Measurements from ENCODE around the gene NAA80. TPM values are rescaled to one million over a fixed set of nuclear protein-coding genes. Genes with fewer than 3 reads are reported as not detected.
"Not testable (repeated sequence)": the region's sequence is repeated elsewhere in the genome, so short reads cannot be mapped to it uniquely, and the experiment has no call there.

Gene NAA80
- total and polyA plus RNA-seq, 5 experiments from 2014 or later, result 10.8 to 36.8 (median 18.7) TPM

DNA sequence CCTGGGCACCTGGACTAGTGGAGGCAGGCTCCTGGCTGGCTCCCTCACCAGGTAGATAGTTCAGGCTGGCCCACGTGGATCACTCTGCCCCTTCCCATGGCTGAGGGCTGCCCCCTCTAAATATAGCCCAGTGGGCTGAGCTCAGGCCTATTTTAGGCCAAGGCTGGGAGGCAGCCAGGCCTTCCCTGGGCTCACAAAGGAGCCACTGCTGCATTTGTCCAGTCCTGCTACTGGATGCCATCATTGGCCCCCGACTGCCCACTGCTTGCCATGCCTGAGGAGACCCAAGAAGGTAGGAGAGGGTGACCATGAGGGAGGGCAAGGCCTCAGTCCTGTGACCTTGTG is 20.4 kb downstream of the NAA80 start, which contains the start of gene LSMEM2:
Gene LSMEM2, plus strand, starts transcription at position 208 of the 345 bp plus-strand sequence. Its CDS starts 27 bp downstream, at position 235.
- peaks cover 14 to 22% (median 19%) of the 10 kb centered on the region in 4 donors for H3K4me1 Mint-ChIP-seq
- no peaks in the 10 kb centered on the region for H3K36me3 Mint-ChIP-seq
- H3K4me3 Mint-ChIP-seq, result no peak within 1 kb of the TSS
- POLR2A ChIA-PET, result interaction anchor here (1.2 kb wide), 1 partner anchor 13 kb away, joined by 8 read pairs; the partner anchor contains the start of gene IFRD2
- ATAC-seq, result no peak
- H3K9me3 Mint-ChIP-seq, result no peaks in the 10 kb centered on the region
- DNase-seq, result no peak
- no peak within 1 kb of the TSS for H3K27ac Mint-ChIP-seq
- peaks cover 10 to 34% (median 17%) of the 10 kb centered on the region in 5 donors for H3K27me3 Mint-ChIP-seq

DNA sequence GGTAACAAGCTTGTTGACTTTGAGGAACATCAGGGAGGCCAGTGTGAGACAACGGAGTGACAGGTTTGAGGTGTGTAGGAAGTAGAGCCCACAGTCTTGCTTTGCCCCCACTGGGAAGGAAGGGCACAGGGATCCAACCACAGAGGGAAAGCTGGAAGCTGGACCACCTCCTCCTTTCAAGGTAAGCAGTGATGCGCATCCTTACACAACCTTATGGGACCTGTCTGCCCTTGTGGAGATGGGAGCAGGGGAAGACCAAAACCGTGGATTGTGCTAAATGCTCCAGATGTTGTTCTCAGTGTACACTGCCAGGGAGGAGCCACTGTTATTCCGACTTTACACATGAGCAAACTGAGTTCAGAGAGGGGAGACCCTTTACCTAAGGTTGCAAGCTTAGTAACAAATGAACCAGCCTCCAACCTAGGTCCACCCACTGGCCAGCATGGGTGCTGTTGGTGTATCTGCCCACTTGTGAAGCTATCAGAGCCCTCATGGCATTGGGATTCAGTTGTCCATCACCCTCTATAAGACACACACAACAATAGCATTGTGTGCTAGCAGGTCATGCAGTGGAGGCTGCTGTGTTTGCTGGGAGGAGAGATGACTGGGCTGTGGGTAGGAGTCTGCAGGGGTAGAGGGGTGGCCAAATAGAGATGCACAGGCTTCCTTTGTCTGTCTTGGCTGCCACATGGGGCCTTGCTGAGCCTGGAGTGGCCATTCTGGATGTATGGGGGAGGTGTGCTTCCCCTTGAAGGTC is 20.9 kb downstream of the NAA80 start:
- H3K36me3 Mint-ChIP-seq, result no peaks in the 10 kb centered on the region
- peaks cover 10 to 37% (median 17%) of the 10 kb centered on the region in 5 donors for H3K27me3 Mint-ChIP-seq
- POLR2A ChIA-PET, result no interaction called here

DNA sequence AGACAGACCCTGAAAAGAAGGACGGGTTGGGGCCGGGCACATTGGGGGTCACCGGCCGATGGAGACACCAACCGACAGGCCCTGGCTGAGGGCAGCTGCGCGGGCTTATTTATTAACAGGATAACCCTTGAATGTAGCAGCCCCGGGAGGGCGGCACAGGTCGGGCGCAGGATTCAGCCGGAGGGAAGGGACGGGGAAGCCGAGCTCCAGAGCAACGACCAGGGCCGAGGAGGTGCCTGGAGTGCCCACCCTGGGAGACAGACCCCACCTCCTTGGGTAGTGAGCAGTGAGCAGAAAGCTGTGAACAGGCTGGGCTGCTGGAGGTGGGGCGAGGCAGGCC is 22.5 kb downstream of the NAA80 start:
- DNase-seq (no peak), ATAC-seq (no peak)
- Mint-ChIP-seq H3K4me1 (peaks cover 16 to 29% (median 27%) of the 10 kb centered on the region in 4 donors), H3K36me3 (no peaks in the 10 kb centered on the region), H3K4me3 (no peak overlapping the region), H3K9me3 (no peaks in the 10 kb centered on the region), H3K27ac (no peak overlapping the region), H3K27me3 (peaks cover 13 to 42% (median 21%) of the 10 kb centered on the region in 5 donors)
- POLR2A ChIA-PET, result no interaction called here

More for the DNA sequence above, 20.9 kb downstream of the NAA80 start:
- no peak overlapping the region for H3K27ac Mint-ChIP-seq
- DNase-seq, result no peak
- H3K9me3 Mint-ChIP-seq, result no peaks in the 10 kb centered on the region
- peaks cover 14 to 22% (median 21%) of the 10 kb centered on the region in 4 donors for H3K4me1 Mint-ChIP-seq
- no peak overlapping the region for H3K4me3 Mint-ChIP-seq
- ATAC-seq, result no peak

DNA sequence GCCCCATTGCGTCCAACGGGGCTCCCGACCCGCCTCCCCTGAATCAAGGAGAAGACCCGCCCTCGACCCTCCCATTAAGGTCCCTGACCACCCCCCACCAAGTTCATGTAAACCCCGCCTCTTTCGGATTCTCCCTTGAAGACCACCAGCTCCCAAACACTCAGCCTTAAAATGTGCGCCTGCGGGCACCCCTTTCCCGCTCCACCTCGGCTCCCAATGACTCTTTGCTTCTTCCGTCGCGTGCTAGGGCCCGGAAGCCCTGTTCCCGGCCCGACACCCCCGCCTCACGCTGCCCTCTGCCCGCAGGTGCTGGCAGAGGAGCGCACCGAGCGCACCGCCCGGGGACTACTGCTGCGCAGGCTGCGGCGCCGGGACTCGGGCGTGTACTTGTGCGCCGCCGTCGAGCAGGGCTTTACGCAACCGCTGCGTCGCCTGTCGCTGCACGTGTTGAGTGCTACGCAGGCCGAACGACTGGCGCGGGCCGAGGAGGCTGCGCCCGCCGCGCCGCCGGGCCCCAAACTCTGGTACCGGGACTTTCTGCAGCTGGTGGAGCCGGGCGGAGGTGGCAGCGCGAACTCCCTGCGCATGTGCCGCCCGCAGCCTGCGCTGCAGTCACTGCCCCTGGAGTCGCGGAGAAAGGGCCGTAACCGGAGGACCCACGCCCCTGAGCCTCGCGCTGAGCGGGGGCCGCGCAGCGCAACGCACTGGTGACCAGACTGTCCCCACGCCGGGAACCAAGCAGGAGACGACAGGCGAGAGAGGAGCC is 23.0 kb downstream of the NAA80 start:
- Mint-ChIP-seq H3K27ac (peak overlapping the region in 1 of 10 donors; percentile 79), H3K9me3 (no peaks in the 10 kb centered on the region), H3K4me3 (peak overlapping the region in 9 of 10 donors; percentile 47 to 78 (median 66)), H3K27me3 (peaks cover 13 to 42% (median 21%) of the 10 kb centered on the region in 5 donors), H3K4me1 (peaks cover 16 to 29% (median 27%) of the 10 kb centered on the region in 4 donors), H3K36me3 (no peaks in the 10 kb centered on the region)
- peak; percentile 23 to 53 for ATAC-seq
- POLR2A ChIA-PET, result interaction anchor here (1.2 kb wide), 1 partner anchor 12 kb away, joined by 4 read pairs; no protein-coding TSS in a partner anchor
- DNase-seq, result peak in 4 of 10 donors; percentile 27 to 41 (median 32)

DNA sequence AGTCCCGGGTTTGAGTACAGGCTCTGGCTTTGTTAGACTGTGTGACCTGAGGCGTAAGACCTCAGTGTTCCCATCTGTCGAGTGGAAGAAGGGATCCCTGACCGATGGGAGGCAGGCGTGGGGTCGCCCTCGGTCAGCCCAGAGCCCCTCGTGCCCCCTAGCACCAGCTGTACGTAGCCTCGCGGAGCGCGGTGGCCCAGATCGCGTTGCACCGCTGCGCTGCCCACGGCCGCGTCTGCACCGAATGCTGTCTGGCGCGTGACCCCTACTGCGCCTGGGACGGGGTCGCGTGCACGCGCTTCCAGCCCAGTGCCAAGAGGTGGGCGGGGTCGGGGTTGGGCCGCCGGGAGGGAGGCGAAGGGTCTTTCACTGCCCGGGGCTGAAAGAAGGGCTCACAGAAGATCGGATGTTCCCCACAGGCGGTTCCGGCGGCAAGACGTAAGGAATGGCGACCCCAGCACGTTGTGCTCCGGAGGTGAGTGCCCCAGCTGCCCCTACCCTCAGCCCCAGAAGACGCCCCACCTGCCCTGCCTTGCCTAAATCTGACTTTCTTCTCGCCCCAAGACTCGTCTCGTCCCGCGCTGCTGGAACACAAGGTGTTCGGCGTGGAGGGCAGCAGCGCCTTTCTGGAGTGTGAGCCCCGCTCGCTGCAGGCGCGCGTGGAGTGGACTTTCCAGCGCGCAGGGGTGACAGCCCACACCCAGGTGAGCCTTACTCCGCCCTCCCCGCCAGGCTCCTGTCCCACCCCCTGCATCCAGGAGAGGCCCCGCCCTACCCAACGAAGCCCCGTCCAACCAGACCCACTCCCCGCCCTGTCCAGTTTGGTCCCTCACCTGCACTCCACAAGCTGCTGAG is 23.8 kb downstream of the NAA80 start:
- Mint-ChIP-seq H3K9me3 (no peaks in the 10 kb centered on the region), H3K36me3 (no peaks in the 10 kb centered on the region), H3K4me3 (peak overlapping the region; percentile 47 to 78 (median 67)), H3K27me3 (peaks cover 13 to 42% (median 21%) of the 10 kb centered on the region in 5 donors), H3K27ac (no peak overlapping the region), H3K4me1 (peaks cover 16 to 29% (median 27%) of the 10 kb centered on the region in 4 donors)
- DNase-seq (no peak), ATAC-seq (no peak)
- POLR2A ChIA-PET, result interaction anchor here (0.8 to 2.4 kb wide), 4 partner anchors 12 to 49 kb away, joined by 3 to 10 read pairs (median 4); partner anchors contain the start of genes HYAL3 and NAA80

DNA sequence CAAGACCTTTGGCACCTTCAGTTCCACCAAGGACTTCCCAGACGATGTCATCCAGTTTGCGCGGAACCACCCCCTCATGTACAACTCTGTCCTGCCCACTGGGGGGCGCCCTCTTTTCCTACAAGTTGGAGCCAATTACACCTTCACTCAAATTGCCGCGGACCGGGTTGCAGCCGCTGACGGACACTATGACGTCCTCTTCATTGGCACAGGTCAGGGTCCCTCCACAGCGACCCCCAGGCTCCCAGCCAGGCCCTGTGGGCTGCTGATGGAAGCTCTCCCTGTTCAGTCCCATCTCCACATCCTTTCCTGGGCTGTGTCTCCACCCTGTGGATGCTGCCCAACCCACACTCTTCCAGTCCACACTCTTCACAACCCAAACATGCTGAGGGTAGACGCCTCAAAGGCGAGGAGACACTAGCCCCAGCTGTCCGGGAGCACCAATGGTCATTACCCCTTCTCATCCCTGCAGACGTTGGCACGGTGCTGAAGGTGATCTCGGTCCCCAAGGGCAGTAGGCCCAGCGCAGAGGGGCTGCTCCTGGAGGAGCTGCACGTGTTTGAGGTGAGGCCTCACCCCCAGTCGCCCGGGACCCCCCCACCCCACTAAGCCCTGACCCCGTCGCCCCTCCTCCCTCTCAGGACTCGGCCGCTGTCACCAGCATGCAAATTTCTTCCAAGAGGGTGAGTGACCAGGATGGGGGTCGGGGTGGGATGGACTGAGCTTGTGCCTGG is 24.7 kb downstream of the NAA80 start:
- Mint-ChIP-seq H3K36me3 (no peaks in the 10 kb centered on the region), H3K4me3 (peak overlapping the region in 9 of 10 donors; percentile 24 to 76 (median 66)), H3K27ac (peak overlapping the region in 6 of 10 donors; percentile 3 to 72 (median 48)), H3K27me3 (peaks cover 13 to 45% (median 21%) of the 10 kb centered on the region in 5 donors), H3K4me1 (peaks cover 16 to 29% (median 27%) of the 10 kb centered on the region in 4 donors), H3K9me3 (no peaks in the 10 kb centered on the region)
- ATAC-seq, result peak; percentile 41 to 54
- peak; percentile 54 to 84 (median 66) for DNase-seq
- POLR2A ChIA-PET, result interaction anchor here (0.8 to 2.4 kb wide), 3 partner anchors 24 to 50 kb away, joined by 3 to 10 read pairs (median 3); partner anchors contain the start of genes HYAL3 and NAA80

DNA sequence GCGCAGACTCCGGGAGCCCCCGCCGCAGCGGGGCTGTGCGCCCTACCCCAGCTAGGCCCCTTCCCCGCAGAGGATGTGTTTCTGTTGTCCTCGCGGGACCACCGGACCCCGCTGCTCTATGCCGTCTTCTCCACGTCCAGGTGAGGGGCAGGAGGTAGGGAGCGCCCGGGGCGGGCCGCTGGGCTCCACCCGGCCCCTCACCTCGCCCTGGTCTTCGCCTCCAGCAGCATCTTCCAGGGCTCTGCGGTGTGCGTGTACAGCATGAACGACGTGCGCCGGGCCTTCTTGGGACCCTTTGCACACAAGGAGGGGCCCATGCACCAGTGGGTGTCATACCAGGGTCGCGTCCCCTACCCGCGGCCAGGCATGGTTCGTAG is 25.5 kb downstream of the NAA80 start:
- ATAC-seq, result no peak
- Mint-ChIP-seq H3K9me3 (no peaks in the 10 kb centered on the region), H3K4me1 (peaks cover 16 to 29% (median 27%) of the 10 kb centered on the region in 4 donors), H3K36me3 (no peaks in the 10 kb centered on the region), H3K4me3 (peak overlapping the region in 1 of 10 donors; percentile 76), H3K27ac (peak overlapping the region in 1 of 10 donors; percentile 72), H3K27me3 (peaks cover 13 to 49% (median 22%) of the 10 kb centered on the region in 5 donors)
- peak in 1 of 10 donors; percentile 16 for DNase-seq
- POLR2A ChIA-PET, result interaction anchor here (2.4 to 2.9 kb wide), 2 partner anchors 25 to 80 kb away, joined by 10 to 12 read pairs; partner anchors contain the start of genes HYAL3 and NAA80

DNA sequence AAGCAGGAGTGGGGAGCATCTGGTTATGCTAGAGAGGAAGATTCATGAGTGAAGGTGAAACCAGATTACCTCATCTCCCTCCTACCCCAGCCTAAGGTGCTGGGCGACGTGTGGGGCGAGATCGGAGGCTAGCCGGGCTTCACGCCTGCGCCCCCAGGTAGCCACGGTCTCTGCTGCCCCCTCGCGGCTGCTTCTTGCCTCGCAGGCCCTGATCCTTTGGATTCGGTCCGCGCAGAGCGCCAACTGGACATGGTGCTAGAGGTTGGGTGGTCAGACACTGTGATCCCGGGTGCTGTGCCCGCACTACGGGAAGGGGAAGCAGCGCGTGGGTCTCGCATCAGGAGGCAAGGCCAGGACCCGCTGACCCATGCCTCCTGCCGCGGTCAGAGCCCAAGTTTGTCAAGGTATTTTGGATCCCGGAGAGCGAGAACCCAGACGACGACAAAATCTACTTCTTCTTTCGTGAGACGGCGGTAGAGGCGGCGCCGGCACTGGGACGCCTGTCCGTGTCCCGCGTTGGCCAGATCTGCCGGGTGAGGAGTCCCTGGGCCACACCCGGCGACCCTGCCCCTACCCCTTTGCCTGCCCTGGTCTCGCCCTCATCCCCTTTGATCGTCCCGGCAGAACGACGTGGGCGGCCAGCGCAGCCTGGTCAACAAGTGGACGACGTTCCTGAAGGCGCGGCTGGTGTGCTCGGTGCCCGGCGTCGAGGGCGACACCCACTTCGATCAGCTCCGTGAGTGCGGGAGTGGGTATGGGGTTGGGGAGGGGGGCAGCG is 26.1 kb downstream of the NAA80 start:
- POLR2A ChIA-PET, result interaction anchor here (1.0 to 2.9 kb wide), 4 partner anchors 26 to 80 kb away, joined by 4 to 12 read pairs (median 9); partner anchors contain the start of genes HYAL3 and NAA80
- Mint-ChIP-seq H3K4me3 (peak overlapping the region in 9 of 10 donors; percentile 52 to 84 (median 72)), H3K27me3 (peaks cover 13 to 55% (median 25%) of the 10 kb centered on the region in 5 donors), H3K36me3 (no peaks in the 10 kb centered on the region), H3K4me1 (peaks cover 16 to 29% (median 27%) of the 10 kb centered on the region in 4 donors), H3K9me3 (no peaks in the 10 kb centered on the region), H3K27ac (peak overlapping the region in 6 of 10 donors; percentile 37 to 79 (median 72))
- ATAC-seq (peak; percentile 84 to 87), DNase-seq (peak; percentile 65 to 90 (median 82))

DNA sequence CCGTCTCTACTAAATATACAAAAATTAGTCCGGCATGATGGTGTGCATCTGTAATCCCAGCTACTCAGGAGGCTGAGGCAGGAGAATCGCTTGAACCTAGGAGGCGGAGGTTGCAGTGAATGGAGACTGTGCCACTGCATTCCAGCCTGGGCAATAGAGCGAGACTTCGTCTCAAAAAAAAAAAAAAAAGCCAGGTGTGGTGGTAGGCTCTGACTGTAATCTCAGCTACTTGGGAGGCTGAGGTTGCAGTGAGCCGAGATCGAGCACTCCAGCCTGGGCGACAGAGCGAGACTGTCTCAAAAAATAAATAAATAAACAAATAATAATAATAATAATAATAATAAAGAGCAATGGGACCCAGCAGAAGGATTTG is 26.7 kb downstream of the NAA80 start:
- not testable (repeated sequence) for H3K36me3 Mint-ChIP-seq, ATAC-seq, DNase-seq, H3K9me3 Mint-ChIP-seq
- peak overlapping the region in 1 of 10 donors; percentile 57 for H3K27ac Mint-ChIP-seq
- H3K4me1 Mint-ChIP-seq, result peaks cover 16 to 29% (median 27%) of the 10 kb centered on the region in 4 donors
- H3K27me3 Mint-ChIP-seq, result peaks cover 13 to 53% (median 28%) of the 10 kb centered on the region in 5 donors
- POLR2A ChIA-PET, result interaction anchor here (1.0 to 2.9 kb wide), 4 partner anchors 12 to 79 kb away, joined by 4 to 12 read pairs (median 8); no protein-coding TSS in a partner anchor
- H3K4me3 Mint-ChIP-seq, result peak overlapping the region in 3 of 10 donors; percentile 74 to 84 (median 74)

DNA sequence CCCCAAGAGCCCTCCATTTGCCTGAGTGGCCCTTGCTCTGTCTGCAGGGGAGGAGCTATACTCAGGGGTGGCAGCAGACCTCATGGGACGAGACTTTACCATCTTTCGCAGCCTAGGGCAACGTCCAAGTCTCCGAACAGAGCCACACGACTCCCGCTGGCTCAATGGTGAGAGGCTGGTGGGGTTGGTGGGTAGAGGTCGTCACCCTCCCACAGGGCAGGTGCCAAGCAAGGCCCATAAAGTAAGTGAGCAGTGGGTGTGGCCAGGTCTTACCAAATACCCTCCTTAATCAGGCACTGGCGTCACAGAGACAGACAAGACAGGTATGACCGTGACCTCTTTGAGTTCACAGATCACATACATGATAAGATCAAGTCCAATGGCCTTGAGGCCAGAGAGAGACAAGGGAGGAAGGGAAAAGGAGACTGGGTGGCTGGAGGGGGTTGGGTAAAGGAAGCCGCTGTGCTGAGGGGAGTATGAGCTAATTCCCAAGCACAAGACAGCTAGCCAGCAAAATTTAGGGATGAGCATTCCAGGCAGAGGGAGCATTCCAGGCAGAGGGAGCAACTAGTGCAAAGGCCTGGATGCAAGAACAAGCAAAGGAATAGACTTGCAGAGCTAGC is 27.8 kb downstream of the NAA80 start:
- no peaks in the 10 kb centered on the region for H3K36me3 Mint-ChIP-seq
- no peak for DNase-seq
- H3K4me1 Mint-ChIP-seq, result peaks cover 16 to 29% (median 27%) of the 10 kb centered on the region in 4 donors
- H3K27me3 Mint-ChIP-seq, result peaks cover 13 to 53% (median 28%) of the 10 kb centered on the region in 5 donors
- no peak overlapping the region for H3K4me3 Mint-ChIP-seq
- no peak for ATAC-seq
- peak overlapping the region in 1 of 10 donors; percentile 27 for H3K27ac Mint-ChIP-seq
- no peaks in the 10 kb centered on the region for H3K9me3 Mint-ChIP-seq
- POLR2A ChIA-PET, result interaction anchor here (0.6 to 2.9 kb wide), 5 partner anchors 11 to 78 kb away, joined by 3 to 12 read pairs (median 7); no protein-coding TSS in a partner anchor

All from naive thymus-derived CD8-positive, alpha-beta T cell (primary cell).